GM23248 (cell line): Measurements from ENCODE around the gene PPFIA4.

Experiments
- EZH2 ChIP-seq: fragments of 200-600 bp; sonication (generic); IDR thresholded peaks from 2 replicates; pipeline ENCODE4 v1.6.1; 2018; ENCODE audit warnings: antibody characterized with exemption, mild to moderate bottlenecking; ENCODE audit not compliant: insufficient read depth, poor library complexity, severe bottlenecking
- EZH2phosphoT487 ChIP-seq: fragments of 200-600 bp; sonication (generic); IDR thresholded peaks from 2 replicates; pipeline ENCODE4 v1.6.1; 2018; ENCODE audit warnings: antibody characterized with exemption, moderate library complexity, mild to moderate bottlenecking, low read depth; ENCODE audit not compliant: insufficient read depth

DNA sequence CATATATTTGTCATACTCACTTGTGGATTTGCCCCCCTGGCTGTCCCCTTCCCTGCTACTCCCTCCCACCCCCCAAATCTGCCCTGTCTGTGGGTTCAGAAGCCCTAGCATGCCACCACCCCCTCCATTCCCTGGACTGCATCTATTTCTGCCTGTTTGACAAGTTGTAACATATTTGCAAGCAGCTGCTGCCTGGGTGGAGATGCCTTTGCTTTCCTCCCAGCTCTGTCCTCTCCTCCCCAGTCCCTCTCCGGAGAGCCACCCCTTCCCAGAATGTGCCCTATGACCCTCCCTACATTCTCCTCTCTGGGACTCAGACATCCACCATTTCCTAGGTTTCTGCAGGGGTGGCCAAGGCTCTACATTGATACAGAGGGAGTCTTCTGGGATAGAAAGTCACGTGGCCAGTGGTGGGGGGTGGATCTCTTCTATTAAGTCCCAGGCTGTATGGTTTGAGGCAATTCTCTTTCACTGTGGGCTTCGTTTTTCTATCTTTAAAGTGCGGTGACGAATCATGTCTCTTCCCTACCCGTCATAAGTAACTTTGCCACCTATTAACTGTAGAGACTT lies 65.6 kb downstream of the PPFIA4 start:
- no peak for TF ChIP-seq EZH2
- TF ChIP-seq EZH2phosphoT487 = no peak
